ENCODE results near the gene MED12. TPM values are rescaled to one million over a fixed set of nuclear protein-coding genes. Genes with fewer than 3 reads are reported as not detected.

The MED12 gene
- total RNA-seq, 2 experiments from 2014 or later: 44.5 to 55.3 TPM

DNA sequence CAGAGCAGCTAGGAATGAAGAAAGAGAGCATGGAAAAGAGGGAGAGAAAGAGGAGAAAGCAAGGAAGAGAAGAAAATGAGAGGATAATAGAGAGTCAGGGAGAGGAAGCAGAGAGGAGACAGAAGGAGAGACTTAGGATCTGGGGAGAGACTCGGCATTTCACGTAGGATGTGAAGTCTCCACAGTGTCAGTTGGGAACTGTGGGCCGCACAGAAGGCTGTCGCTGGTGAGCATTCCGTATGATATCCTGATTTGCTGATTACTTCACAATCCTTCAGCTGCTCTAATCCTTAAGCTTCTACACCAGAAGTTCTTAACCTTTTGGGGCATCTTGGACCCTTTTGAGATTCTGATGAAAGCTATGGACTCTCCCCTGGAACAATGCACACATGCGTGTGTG, 40.2 kb downstream of the MED12 start:
- ChIA-PET CTCF (no interaction called here), POLR2A (interaction anchor here (0.6 kb wide), 1 partner anchor 11 kb away, joined by 3 read pairs; no protein-coding TSS in a partner anchor)
- Mint-ChIP-seq H3K36me3 (ENCODE audit: low read depth) (peaks cover 13% of the 10 kb centered on the region), H3K27me3 (no peaks in the 10 kb centered on the region), H3K9me3 (no peaks in the 10 kb centered on the region), H3K27ac (no peak overlapping the region), H3K4me1 (ENCODE audit: low read depth) (peaks cover 11% of the 10 kb centered on the region), H3K4me3 (no peak overlapping the region)
- no peak overlapping the region for H3K27ac ChIP-seq (ENCODE audit: low read depth in 1 of 2, low read length in 2 of 2)
- H3K4me1 ChIP-seq (ENCODE audit: insufficient read depth, low read length): peaks cover 7% of the 10 kb centered on the region
- no peak for ATAC-seq (ENCODE audit: poor library complexity)
- no peaks in the 10 kb centered on the region for H3K9me3 ChIP-seq (ENCODE audit: control insufficient read depth in 1 of 2, insufficient read depth in 1 of 2, low read length in 2 of 2)
- TF ChIP-seq, protein P1, sequence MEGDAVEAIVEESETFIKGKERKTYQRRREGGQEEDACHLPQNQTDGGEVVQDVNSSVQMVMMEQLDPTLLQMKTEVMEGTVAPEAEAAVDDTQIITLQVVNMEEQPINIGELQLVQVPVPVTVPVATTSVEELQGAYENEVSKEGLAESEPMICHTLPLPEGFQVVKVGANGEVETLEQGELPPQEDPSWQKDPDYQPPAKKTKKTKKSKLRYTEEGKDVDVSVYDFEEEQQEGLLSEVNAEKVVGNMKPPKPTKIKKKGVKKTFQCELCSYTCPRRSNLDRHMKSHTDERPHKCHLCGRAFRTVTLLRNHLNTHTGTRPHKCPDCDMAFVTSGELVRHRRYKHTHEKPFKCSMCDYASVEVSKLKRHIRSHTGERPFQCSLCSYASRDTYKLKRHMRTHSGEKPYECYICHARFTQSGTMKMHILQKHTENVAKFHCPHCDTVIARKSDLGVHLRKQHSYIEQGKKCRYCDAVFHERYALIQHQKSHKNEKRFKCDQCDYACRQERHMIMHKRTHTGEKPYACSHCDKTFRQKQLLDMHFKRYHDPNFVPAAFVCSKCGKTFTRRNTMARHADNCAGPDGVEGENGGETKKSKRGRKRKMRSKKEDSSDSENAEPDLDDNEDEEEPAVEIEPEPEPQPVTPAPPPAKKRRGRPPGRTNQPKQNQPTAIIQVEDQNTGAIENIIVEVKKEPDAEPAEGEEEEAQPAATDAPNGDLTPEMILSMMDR (IDR thresholded peaks at IDR 0.05): no peak
- H3K36me3 ChIP-seq (ENCODE audit: insufficient read depth, low read length): peaks cover 9% of the 10 kb centered on the region
- H3K4me3 ChIP-seq (ENCODE audit: low read length): no peak overlapping the region
- H3K27me3 ChIP-seq (ENCODE audit: control insufficient read depth in 1 of 2, insufficient read depth in 2 of 2, low read length in 2 of 2): no peaks in the 10 kb centered on the region
- DNase-seq: no peak
- intact Hi-C loops (cut with DNase I, micrococcal nuclease): no loop called here

DNA sequence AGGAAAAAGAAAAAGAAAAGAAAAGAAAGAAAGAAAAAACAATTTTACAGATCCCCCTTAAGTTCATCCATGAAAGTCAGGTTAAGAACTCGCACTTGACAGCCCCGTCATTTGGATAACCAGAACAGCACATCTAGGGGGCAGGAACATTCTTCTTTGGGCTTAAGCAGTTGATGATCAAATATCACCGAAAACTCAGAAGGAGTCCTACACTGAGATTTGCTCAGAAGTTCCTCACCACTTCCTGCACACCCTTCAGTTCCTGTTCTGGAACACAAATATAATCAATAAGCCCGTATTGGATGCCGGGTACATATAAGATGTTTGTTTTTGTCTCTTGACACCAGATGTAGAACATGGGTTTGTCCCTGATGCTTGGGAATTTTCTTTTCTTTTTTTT, 40.9 kb downstream of the MED12 start:
- H3K27ac ChIP-seq (ENCODE audit: low read depth in 1 of 2, low read length in 2 of 2): no peak overlapping the region
- no peak overlapping the region for H3K4me3 ChIP-seq (ENCODE audit: low read length)
- no peaks in the 10 kb centered on the region for H3K9me3 ChIP-seq (ENCODE audit: control insufficient read depth in 1 of 2, insufficient read depth in 1 of 2, low read length in 2 of 2)
- H3K27me3 Mint-ChIP-seq: no peaks in the 10 kb centered on the region
- DNase-seq (peak in 2 of 14 experiments; percentile 22 to 35), ATAC-seq (ENCODE audit: poor library complexity) (peak; percentile 69)
- no peaks in the 10 kb centered on the region for H3K27me3 ChIP-seq (ENCODE audit: control insufficient read depth in 1 of 2, insufficient read depth in 2 of 2, low read length in 2 of 2)
- H3K4me1 ChIP-seq (ENCODE audit: insufficient read depth, low read length): peaks cover 7% of the 10 kb centered on the region
- H3K9me3 Mint-ChIP-seq: no peaks in the 10 kb centered on the region
- peak overlapping the region; percentile 19 for H3K27ac Mint-ChIP-seq
- peaks cover 9% of the 10 kb centered on the region for H3K36me3 ChIP-seq (ENCODE audit: insufficient read depth, low read length)
- ChIA-PET CTCF (no interaction called here), POLR2A (no interaction called here)
- H3K4me1 Mint-ChIP-seq (ENCODE audit: low read depth): peaks cover 11% of the 10 kb centered on the region
- TF ChIP-seq, protein P1 (IDR thresholded peaks at IDR 0.05): no peak
- H3K4me3 Mint-ChIP-seq: no peak overlapping the region
- H3K36me3 Mint-ChIP-seq (ENCODE audit: low read depth): peaks cover 18% of the 10 kb centered on the region
- intact Hi-C loops (cut with DNase I, micrococcal nuclease): no loop called here

GRCh38 chrX:71160475-71160874, 42.1 kb downstream of the MED12 start:
- Histone ChIP-seq H3K4me1 (ENCODE audit: insufficient read depth, low read length) (peaks cover 7% of the 10 kb centered on the region), H3K9me3 (ENCODE audit: control insufficient read depth in 1 of 2, insufficient read depth in 1 of 2, low read length in 2 of 2) (no peaks in the 10 kb centered on the region), H3K27me3 (ENCODE audit: control insufficient read depth in 1 of 2, insufficient read depth in 2 of 2, low read length in 2 of 2) (no peaks in the 10 kb centered on the region), H3K4me3 (ENCODE audit: low read length) (no peak overlapping the region), H3K27ac (ENCODE audit: low read depth in 1 of 2, low read length in 2 of 2) (no peak overlapping the region), H3K36me3 (ENCODE audit: insufficient read depth, low read length) (peaks cover 7% of the 10 kb centered on the region)
- TF ChIP-seq, protein P1 (IDR thresholded peaks at IDR 0.05): no peak
- Mint-ChIP-seq H3K4me3 (no peak overlapping the region), H3K27ac (no peak overlapping the region), H3K9me3 (no peaks in the 10 kb centered on the region), H3K4me1 (ENCODE audit: low read depth) (peaks cover 11% of the 10 kb centered on the region), H3K36me3 (ENCODE audit: low read depth) (peaks cover 21% of the 10 kb centered on the region), H3K27me3 (no peaks in the 10 kb centered on the region)
- intact Hi-C loops (cut with DNase I, micrococcal nuclease): no loop called here
- DNase-seq (no peak), ATAC-seq (ENCODE audit: poor library complexity) (no peak)
- ChIA-PET POLR2A (no interaction called here), CTCF (no interaction called here)

All from CD4-positive, alpha-beta T cell (primary cell).